DOHH2 (cell line): ENCODE data around the gene GPR15LG.

Experiments used
- H3F3A ChIP-seq: fragments of 200-600 bp; sonication (generic), shearing (Covaris generic); 2 replicates; pipeline ENCODE4 v1.6.0; 2016; ENCODE audit warnings: antibody characterized with exemption, mild to moderate bottlenecking; ENCODE audit not compliant: control insufficient read depth, insufficient read depth
- H3K27ac ChIP-seq: fragments of 200-600 bp; sonication (generic); 2 replicates; pipeline ENCODE4 v1.5.1; 2014; ENCODE audit warnings: low read depth, mild to moderate bottlenecking, low read length, moderate library complexity
- H3K27me3 ChIP-seq: fragments of 200-600 bp; sonication (generic); 2 replicates; pipeline ENCODE4 v1.6.1; 2014; ENCODE audit warnings: mild to moderate bottlenecking, low read length, mixed read lengths; ENCODE audit not compliant: control insufficient read depth
- H3K36me3 ChIP-seq: fragments of 200-600 bp; sonication (generic); 2 replicates; pipeline ENCODE4 v1.6.1; 2014; ENCODE audit warnings: mild to moderate bottlenecking, low read length, moderate library complexity, mixed read lengths; ENCODE audit not compliant: control insufficient read depth
- H3K4me1 ChIP-seq: fragments of 200-600 bp; sonication (generic); 2 replicates; pipeline ENCODE4 v1.6.1; 2014; ENCODE audit warnings: mild to moderate bottlenecking, low read length, mixed read lengths; ENCODE audit not compliant: control insufficient read depth
- H3K4me2 ChIP-seq: fragments of 200-600 bp; sonication (generic); 2 replicates; pipeline ENCODE4 v1.6.0; 2014; ENCODE audit warnings: mild to moderate bottlenecking, low read length, moderate library complexity
- H3K4me3 ChIP-seq: fragments of 200-600 bp; sonication (generic); 2 replicates; pipeline ENCODE4 v1.5.1; 2014; ENCODE audit warnings: mild to moderate bottlenecking, low read length, mixed read lengths
- H3K79me2 ChIP-seq: fragments of 200-600 bp; sonication (generic); 2 replicates; pipeline ENCODE4 v1.6.1; 2014; ENCODE audit warnings: mild to moderate bottlenecking, low read length, mixed read lengths; ENCODE audit not compliant: control insufficient read depth
- H3K9me2 ChIP-seq: fragments of 200-600 bp; sonication (generic); replicated peaks from 2 replicates; pipeline ENCODE4 v1.6.1; 2014; ENCODE audit warnings: mild to moderate bottlenecking, low read length, mixed read lengths; ENCODE audit not compliant: control insufficient read depth
- H3K9me3 ChIP-seq: fragments of 200-600 bp; sonication (generic); 2 replicates; pipeline ENCODE4 v1.6.1; 2014; ENCODE audit warnings: antibody characterized with exemption, low read length, mixed read lengths; ENCODE audit not compliant: control insufficient read depth, insufficient read depth
- H4K20me1 ChIP-seq: fragments of 200-600 bp; sonication (generic); 2 replicates; pipeline ENCODE4 v1.6.0; 2014; ENCODE audit warnings: low read depth, mild to moderate bottlenecking, antibody characterized with exemption, low read length, moderate library complexity; ENCODE audit not compliant: control insufficient read depth, insufficient read depth
- EZH2phosphoT487 ChIP-seq: fragments of 200-600 bp; sonication (generic); IDR thresholded peaks from 2 replicates; pipeline ENCODE4 v1.6.1; 2017; ENCODE audit warnings: borderline replicate concordance, mild to moderate bottlenecking, antibody characterized with exemption, low read length, moderate library complexity, mixed read lengths
- TF ChIP-seq, protein P1 (sequence below): fragments of 200-600 bp; sonication (generic); IDR thresholded peaks from one replicate; pipeline ENCODE4 v1.5.1; 2014; ENCODE audit warnings: antibody characterized with exemption, mild to moderate bottlenecking, low read depth, low read length; ENCODE audit not compliant: poor library complexity, severe bottlenecking

The GPR15LG gene

DNA sequence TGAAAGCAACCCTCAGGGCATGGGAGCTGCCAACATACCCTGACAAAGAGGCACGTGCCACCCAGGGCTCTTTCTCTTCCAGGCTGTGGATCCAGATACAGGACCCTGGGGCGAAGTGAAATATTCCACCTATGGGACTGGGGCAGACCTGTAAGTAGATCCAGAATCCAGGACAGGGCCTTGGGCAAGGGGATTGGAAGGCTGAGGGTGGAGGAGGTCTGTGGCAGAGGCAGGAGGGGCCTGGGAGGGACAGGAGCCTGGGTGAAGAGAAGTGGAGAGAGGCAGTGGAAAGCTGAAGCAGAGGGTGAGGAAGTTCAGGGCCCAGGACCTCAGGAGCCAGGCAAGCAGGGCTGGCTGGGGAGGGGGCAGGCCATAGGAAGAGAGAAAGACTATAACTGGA, 38.0 kb downstream of the GPR15LG start:
- no peak for TF ChIP-seq EZH2phosphoT487
- TF ChIP-seq, protein P1, sequence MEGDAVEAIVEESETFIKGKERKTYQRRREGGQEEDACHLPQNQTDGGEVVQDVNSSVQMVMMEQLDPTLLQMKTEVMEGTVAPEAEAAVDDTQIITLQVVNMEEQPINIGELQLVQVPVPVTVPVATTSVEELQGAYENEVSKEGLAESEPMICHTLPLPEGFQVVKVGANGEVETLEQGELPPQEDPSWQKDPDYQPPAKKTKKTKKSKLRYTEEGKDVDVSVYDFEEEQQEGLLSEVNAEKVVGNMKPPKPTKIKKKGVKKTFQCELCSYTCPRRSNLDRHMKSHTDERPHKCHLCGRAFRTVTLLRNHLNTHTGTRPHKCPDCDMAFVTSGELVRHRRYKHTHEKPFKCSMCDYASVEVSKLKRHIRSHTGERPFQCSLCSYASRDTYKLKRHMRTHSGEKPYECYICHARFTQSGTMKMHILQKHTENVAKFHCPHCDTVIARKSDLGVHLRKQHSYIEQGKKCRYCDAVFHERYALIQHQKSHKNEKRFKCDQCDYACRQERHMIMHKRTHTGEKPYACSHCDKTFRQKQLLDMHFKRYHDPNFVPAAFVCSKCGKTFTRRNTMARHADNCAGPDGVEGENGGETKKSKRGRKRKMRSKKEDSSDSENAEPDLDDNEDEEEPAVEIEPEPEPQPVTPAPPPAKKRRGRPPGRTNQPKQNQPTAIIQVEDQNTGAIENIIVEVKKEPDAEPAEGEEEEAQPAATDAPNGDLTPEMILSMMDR: no peak
- Histone ChIP-seq H3K4me1 (no peaks in the 10 kb centered on the region), H3K27ac (no peak overlapping the region), H3F3A (no peaks in the 10 kb centered on the region), H3K36me3 (no peaks in the 10 kb centered on the region), H3K4me3 (no peak overlapping the region), H3K27me3 (peaks cover 11% of the 10 kb centered on the region; the same call in 1 of the 2 replicates), H3K9me3 (no peaks in the 10 kb centered on the region), H4K20me1 (no peaks in the 10 kb centered on the region), H3K79me2 (no peaks in the 10 kb centered on the region), H3K4me2 (no peak overlapping the region), H3K9me2 (no peaks in the 10 kb centered on the region)

DNA sequence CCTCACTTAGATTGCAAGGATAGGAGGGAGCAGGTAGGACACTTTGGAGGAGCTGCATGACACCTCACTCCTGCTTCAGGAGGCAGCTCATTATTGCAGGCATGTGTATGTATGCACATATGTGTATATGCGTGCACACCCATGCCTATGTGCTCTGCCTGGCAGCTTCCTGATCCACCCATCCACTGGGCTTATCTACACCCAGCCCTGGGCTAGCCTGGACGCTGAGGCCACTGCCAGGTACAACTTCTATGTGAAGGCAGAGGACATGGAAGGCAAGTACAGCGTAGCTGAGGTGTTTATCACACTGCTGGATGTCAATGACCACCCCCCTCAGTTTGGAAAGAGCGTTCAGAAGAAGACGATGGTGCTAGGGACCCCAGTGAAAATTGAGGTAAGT, 38.4 kb downstream of the GPR15LG start:
- no peak for TF ChIP-seq EZH2phosphoT487
- TF ChIP-seq, protein P1: no peak
- no peak overlapping the region for H3K4me3 ChIP-seq
- H3K9me2 ChIP-seq: no peaks in the 10 kb centered on the region
- no peak overlapping the region for H3K27ac ChIP-seq
- H3K4me1 ChIP-seq: no peaks in the 10 kb centered on the region
- H4K20me1 ChIP-seq: no peaks in the 10 kb centered on the region
- H3K36me3 ChIP-seq: no peaks in the 10 kb centered on the region
- no peak overlapping the region for H3K4me2 ChIP-seq
- no peaks in the 10 kb centered on the region for H3F3A ChIP-seq
- H3K79me2 ChIP-seq: no peaks in the 10 kb centered on the region
- no peaks in the 10 kb centered on the region for H3K9me3 ChIP-seq
- H3K27me3 ChIP-seq: peaks cover 11% of the 10 kb centered on the region; the same call in 1 of the 2 replicates

DNA sequence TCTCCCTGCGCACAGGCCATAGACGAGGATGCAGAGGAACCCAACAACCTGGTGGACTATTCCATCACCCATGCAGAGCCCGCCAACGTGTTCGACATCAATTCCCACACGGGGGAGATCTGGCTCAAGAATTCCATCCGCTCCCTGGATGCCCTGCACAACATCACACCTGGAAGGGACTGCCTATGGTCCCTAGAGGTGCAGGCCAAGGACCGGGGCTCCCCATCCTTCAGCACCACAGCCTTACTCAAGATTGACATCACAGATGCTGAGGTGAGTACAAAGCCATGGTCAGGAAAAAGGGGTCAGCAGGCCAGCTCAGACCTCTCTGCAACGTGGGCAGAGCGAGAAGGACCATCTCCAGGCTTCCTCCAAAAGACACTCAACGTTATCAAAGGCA, 39.5 kb downstream of the GPR15LG start:
- peaks cover 5% of the 10 kb centered on the region; the same call in 1 of the 2 replicates for H3K27me3 ChIP-seq
- H3K36me3 ChIP-seq: no peaks in the 10 kb centered on the region
- no peak overlapping the region for H3K4me3 ChIP-seq
- no peaks in the 10 kb centered on the region for H4K20me1 ChIP-seq
- no peak overlapping the region for H3K27ac ChIP-seq
- H3K4me1 ChIP-seq: no peaks in the 10 kb centered on the region
- H3F3A ChIP-seq: no peaks in the 10 kb centered on the region
- H3K4me2 ChIP-seq: no peak overlapping the region
- H3K9me2 ChIP-seq: no peaks in the 10 kb centered on the region
- TF ChIP-seq EZH2phosphoT487: no peak
- TF ChIP-seq, protein P1: no peak
- H3K9me3 ChIP-seq: no peaks in the 10 kb centered on the region
- no peaks in the 10 kb centered on the region for H3K79me2 ChIP-seq

DNA sequence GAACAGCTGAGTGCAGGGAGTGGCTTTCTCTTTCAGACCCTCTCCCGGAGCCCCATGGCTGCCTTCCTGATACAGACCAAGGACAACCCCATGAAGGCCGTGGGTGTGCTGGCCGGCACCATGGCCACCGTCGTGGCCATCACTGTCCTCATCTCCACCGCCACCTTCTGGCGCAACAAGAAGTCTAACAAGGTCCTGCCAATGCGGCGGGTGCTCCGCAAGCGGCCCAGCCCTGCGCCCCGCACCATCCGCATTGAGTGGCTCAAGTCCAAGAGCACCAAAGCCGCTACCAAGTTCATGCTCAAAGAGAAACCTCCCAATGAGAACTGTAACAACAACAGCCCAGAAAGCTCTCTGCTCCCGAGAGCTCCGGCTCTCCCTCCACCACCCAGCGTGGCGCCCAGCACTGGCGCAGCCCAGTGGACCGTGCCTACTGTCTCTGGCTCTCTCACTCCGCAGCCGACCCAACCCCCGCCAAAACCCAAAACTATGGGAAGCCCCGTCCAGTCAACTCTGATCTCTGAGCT, 40.5 kb downstream of the GPR15LG start:
- Histone ChIP-seq H3K4me1 (no peaks in the 10 kb centered on the region), H3K9me2 (no peaks in the 10 kb centered on the region), H3F3A (no peaks in the 10 kb centered on the region), H3K9me3 (no peaks in the 10 kb centered on the region), H3K27me3 (peaks cover 5% of the 10 kb centered on the region; the same call in 1 of the 2 replicates), H3K79me2 (no peaks in the 10 kb centered on the region), H3K36me3 (no peaks in the 10 kb centered on the region), H3K4me2 (no peak overlapping the region), H3K27ac (no peak overlapping the region), H3K4me3 (no peak overlapping the region), H4K20me1 (no peaks in the 10 kb centered on the region)
- TF ChIP-seq, protein P1: no peak
- TF ChIP-seq EZH2phosphoT487: no peak
